ENCODE results near the gene PRDX2. TPM values are rescaled to one million over a fixed set of nuclear protein-coding genes. Genes with fewer than 3 reads are reported as not detected.
A peak's percentile ranks its signal among the peaks of the same experiment; 100 is the strongest.

The PRDX2 gene
- total and polyA plus RNA-seq, 2 of the 4 experiments (the other 2 are of a cell fraction): 371 to 378 TPM

GRCh38 chr19:12777217-12778016 is 24.2 kb downstream of the PRDX2 start:
- Histone ChIP-seq H3K9me1 (ENCODE audit: insufficient read depth, low read length) (peaks cover 26% of the 10 kb centered on the region), H4K20me1 (ENCODE audit: insufficient read depth, low read length) (peaks cover 3% of the 10 kb centered on the region; the same call in 1 of the 2 replicates), H3K9me3 (ENCODE audit: control insufficient read depth, insufficient read depth, low read length) (no peaks in the 10 kb centered on the region), H3K27me3 (ENCODE audit: control insufficient read depth, insufficient read depth, low read length) (no peaks in the 10 kb centered on the region), H2BK120ac (ENCODE audit: low read depth, low read length) (peak overlapping the region; percentile 70), H3K4me3 (ENCODE audit: insufficient read depth, low read depth, low read length) (peak overlapping the region; percentile 62), H2BK20ac (ENCODE audit: low read depth, low read length) (peak overlapping the region; percentile 85; the same call in 1 of the 2 replicates), H3K4me1 (ENCODE audit: control insufficient read depth, insufficient read depth, low read length) (peaks cover 24% of the 10 kb centered on the region), H3K9ac (ENCODE audit: low read depth, low read length) (peak overlapping the region; percentile 56), H3K4ac (ENCODE audit: low read depth, low read length) (peak overlapping the region; percentile 99), H3K18ac (ENCODE audit: low read depth, low read length) (peak overlapping the region; percentile 18; the same call in 1 of the 2 replicates), H3K36me3 (ENCODE audit: control insufficient read depth, insufficient read depth, low read length) (no peaks in the 10 kb centered on the region), H2AK5ac (ENCODE audit: low read depth, low read length) (peak overlapping the region; percentile 90), H2AK9ac (replicated peaks; ENCODE audit: low read depth, low read length, poor library complexity) (peak overlapping the region; percentile 89), H4K91ac (ENCODE audit: insufficient read depth, low read depth, low read length) (peak overlapping the region; percentile 70), H4K5ac (ENCODE audit: low read depth, low read length) (peak overlapping the region; percentile 24), H3K14ac (replicated peaks; ENCODE audit: low read depth, low read length) (peak overlapping the region; percentile 86), H3K79me1 (ENCODE audit: low read depth in 1 of 2, low read length in 2 of 2) (peaks cover 0 to 44% of the 10 kb centered on the region in 2 experiments; a peak in 3 of 4 replicates), H3K27ac (ENCODE audit: insufficient read depth, low read length) (peak overlapping the region; percentile 82), H3K23ac (ENCODE audit: low read depth, low read length) (peak overlapping the region; percentile 92), H3K4me2 (ENCODE audit: low read depth, low read length) (peak overlapping the region; percentile 84), H2AFZ (replicated peaks; ENCODE audit: low read length, poor library complexity) (peak overlapping the region; percentile 98), H3K56ac (ENCODE audit: extremely low read depth, insufficient read depth, low read length) (peak overlapping the region; percentile 79), H2BK15ac (ENCODE audit: low read depth, low read length) (0 out of 3 replicates have a peak overlapping the region, but pooled peaks have one; percentile 37), H4K8ac (ENCODE audit: low read depth in 2 of 2, low read length in 2 of 2) (peak overlapping the region; percentile 98 to 99), H2BK5ac (ENCODE audit: low read depth, low read length, poor library complexity, severe bottlenecking) (peak overlapping the region; percentile 88)
- ChIA-PET POLR2A (ENCODE audit: unreplicated experiment) (interaction anchor here (1.0 to 2.5 kb wide), 3 partner anchors 14 to 18 kb away, joined by 9 to 13 read pairs (median 11); partner anchors contain the start of gene JUNB), CTCF (interaction anchor here (0.6 to 2.9 kb wide), 7 partner anchors 9 to 142 kb away, joined by 3 to 23 read pairs (median 10); partner anchors contain the start of gene JUNB)
- DNase-seq (peak; percentile 68), ATAC-seq (ENCODE audit: low read depth) (peak; percentile 57)
- dilution Hi-C loops (cut with HindIII; ENCODE audit: low sequenced_read_pairs, unreplicated experiment): no loop called here
- no TSS peak for BruUV-seq (replicated peaks)
- intact Hi-C loops (cut with micrococcal nuclease): loop anchor here (1.0 kb wide), 2 partner anchors 14 to 19 kb away; partner anchors contain the start of gene JUNB
- in situ Hi-C loops (cut with MboI; ENCODE audit: low sequenced_read_pairs): loop anchor here (25.0 kb wide), 1 partner anchor 1060 kb away; no protein-coding TSS in a partner anchor
- WGBS, 2 experiments (ENCODE audit: extremely low coverage in 2 of 2, insufficient read length in 1 of 2): 0% methylated on average over 5 of the region's 43 CpGs; no CpG with 5 or more reads in 1 of the 2 experiments
- no peak for TF ChIP-seq CEBPB (IDR thresholded peaks at IDR 0.05; ENCODE audit: low read depth, low read length)
- no peak for TF ChIP-seq FOS (IDR thresholded peaks at IDR 0.05; ENCODE audit: low read depth, low read length)
- TF ChIP-seq RCOR1 (IDR thresholded peaks at IDR 0.05; ENCODE audit: insufficient replicate concordance, low read length): no peak
- TF ChIP-seq CTCF (conservative IDR thresholded peaks at IDR 0.05; ENCODE audit: low read depth, low read length): peak; percentile 91
- TF ChIP-seq, protein P1, sequence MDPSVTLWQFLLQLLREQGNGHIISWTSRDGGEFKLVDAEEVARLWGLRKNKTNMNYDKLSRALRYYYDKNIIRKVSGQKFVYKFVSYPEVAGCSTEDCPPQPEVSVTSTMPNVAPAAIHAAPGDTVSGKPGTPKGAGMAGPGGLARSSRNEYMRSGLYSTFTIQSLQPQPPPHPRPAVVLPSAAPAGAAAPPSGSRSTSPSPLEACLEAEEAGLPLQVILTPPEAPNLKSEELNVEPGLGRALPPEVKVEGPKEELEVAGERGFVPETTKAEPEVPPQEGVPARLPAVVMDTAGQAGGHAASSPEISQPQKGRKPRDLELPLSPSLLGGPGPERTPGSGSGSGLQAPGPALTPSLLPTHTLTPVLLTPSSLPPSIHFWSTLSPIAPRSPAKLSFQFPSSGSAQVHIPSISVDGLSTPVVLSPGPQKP (IDR thresholded peaks at IDR 0.05; ENCODE audit: borderline replicate concordance, low read depth, low read length): no peak
- no peak for TF ChIP-seq MXI1 (IDR thresholded peaks at IDR 0.05; ENCODE audit: borderline replicate concordance, low read depth, low read length)
- TF ChIP-seq RAD21 (IDR thresholded peaks at IDR 0.05; ENCODE audit: low read length): peak; percentile 82
- TF ChIP-seq RFX5 (IDR thresholded peaks at IDR 0.05; ENCODE audit: low read depth, low read length): no peak
- peak; percentile 75; the same call in 1 of the 2 replicates for TF ChIP-seq CHD1 (IDR thresholded peaks at IDR 0.05; ENCODE audit: low read depth, low read length)
- TF ChIP-seq NFE2L2 (IDR thresholded peaks at IDR 0.05; ENCODE audit: low read depth, low read length): no peak
- no peak for TF ChIP-seq MAFK (IDR thresholded peaks at IDR 0.05; ENCODE audit: low read depth, low read length)
- TF ChIP-seq BHLHE40 (IDR thresholded peaks at IDR 0.05; ENCODE audit: low read depth, low read length): no peak
- TF ChIP-seq, protein P2, sequence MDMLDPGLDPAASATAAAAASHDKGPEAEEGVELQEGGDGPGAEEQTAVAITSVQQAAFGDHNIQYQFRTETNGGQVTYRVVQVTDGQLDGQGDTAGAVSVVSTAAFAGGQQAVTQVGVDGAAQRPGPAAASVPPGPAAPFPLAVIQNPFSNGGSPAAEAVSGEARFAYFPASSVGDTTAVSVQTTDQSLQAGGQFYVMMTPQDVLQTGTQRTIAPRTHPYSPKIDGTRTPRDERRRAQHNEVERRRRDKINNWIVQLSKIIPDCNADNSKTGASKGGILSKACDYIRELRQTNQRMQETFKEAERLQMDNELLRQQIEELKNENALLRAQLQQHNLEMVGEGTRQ (IDR thresholded peaks at IDR 0.05; ENCODE audit: low read depth, low read length): no peak
